ENCODE measurements around the gene CUL4A. TPM values are rescaled to one million over a fixed set of nuclear protein-coding genes. Genes with fewer than 3 reads are reported as not detected.
A peak's percentile ranks its signal among the peaks of the same experiment; 100 is the strongest.

CUL4A gene
- total RNA-seq, 1 experiment from 2014 or later: 173 TPM

GRCh38 chr13:113176822-113177221 is 32.6 kb upstream of the CUL4A start:
- DNase-seq (ENCODE audit: low read depth, low spot score): no peak
- in situ Hi-C loops (cut with HindIII; ENCODE audit: low pct_unique_long_range_greater_than_20kb, low sequenced_read_pairs): no loop called here

GRCh38 chr13:113178070-113178895 is 31.1 kb upstream of the CUL4A start:
- in situ Hi-C loops (cut with HindIII; ENCODE audit: low pct_unique_long_range_greater_than_20kb, low sequenced_read_pairs): no loop called here
- DNase-seq (ENCODE audit: low read depth, low spot score): no peak

- DNase-seq (ENCODE audit: low read depth, low spot score): no peak
- in situ Hi-C loops (cut with HindIII; ENCODE audit: low pct_unique_long_range_greater_than_20kb, low sequenced_read_pairs): no loop called here
Observed at GRCh38 chr13:113178896-113179167, 30.6 kb upstream of the CUL4A start.

GRCh38 chr13:113179374-113180230 is 29.8 kb upstream of the CUL4A start:
- no peak for DNase-seq (ENCODE audit: low read depth, low spot score)
- in situ Hi-C loops (cut with HindIII; ENCODE audit: low pct_unique_long_range_greater_than_20kb, low sequenced_read_pairs): no loop called here

- in situ Hi-C loops (cut with HindIII; ENCODE audit: low pct_unique_long_range_greater_than_20kb, low sequenced_read_pairs): no loop called here
- no peak for DNase-seq (ENCODE audit: low read depth, low spot score)
Observed at GRCh38 chr13:113182046-113182445, 27.4 kb upstream of the CUL4A start.

GRCh38 chr13:113183450-113184129 is 25.8 kb upstream of the CUL4A start:
- peak; percentile 81 for DNase-seq (ENCODE audit: low read depth, low spot score)
- in situ Hi-C loops (cut with HindIII; ENCODE audit: low pct_unique_long_range_greater_than_20kb, low sequenced_read_pairs): no loop called here

GRCh38 chr13:113184568-113185440 is 24.6 kb upstream of the CUL4A start:
- in situ Hi-C loops (cut with HindIII; ENCODE audit: low pct_unique_long_range_greater_than_20kb, low sequenced_read_pairs): no loop called here
- peak; percentile 17 for DNase-seq (ENCODE audit: low read depth, low spot score)

- in situ Hi-C loops (cut with HindIII; ENCODE audit: low pct_unique_long_range_greater_than_20kb, low sequenced_read_pairs): no loop called here
- no peak for DNase-seq (ENCODE audit: low read depth, low spot score)
Observed at GRCh38 chr13:113186061-113186900, 23.1 kb upstream of the CUL4A start.

GRCh38 chr13:113187263-113187669 is 22.1 kb upstream of the CUL4A start:
- peak; percentile 97 for DNase-seq (ENCODE audit: low read depth, low spot score)
- in situ Hi-C loops (cut with HindIII; ENCODE audit: low pct_unique_long_range_greater_than_20kb, low sequenced_read_pairs): no loop called here

- no peak for DNase-seq (ENCODE audit: low read depth, low spot score)
- in situ Hi-C loops (cut with HindIII; ENCODE audit: low pct_unique_long_range_greater_than_20kb, low sequenced_read_pairs): no loop called here
Observed at GRCh38 chr13:113187883-113188665, 21.3 kb upstream of the CUL4A start.

- in situ Hi-C loops (cut with HindIII; ENCODE audit: low pct_unique_long_range_greater_than_20kb, low sequenced_read_pairs): no loop called here
- no peak for DNase-seq (ENCODE audit: low read depth, low spot score)
Observed at GRCh38 chr13:113190181-113190580, 19.2 kb upstream of the CUL4A start.

GRCh38 chr13:113192279-113192678 is 17.1 kb upstream of the CUL4A start:
- no peak for DNase-seq (ENCODE audit: low read depth, low spot score)
- in situ Hi-C loops (cut with HindIII; ENCODE audit: low pct_unique_long_range_greater_than_20kb, low sequenced_read_pairs): no loop called here

- DNase-seq (ENCODE audit: low read depth, low spot score): no peak
- in situ Hi-C loops (cut with HindIII; ENCODE audit: low pct_unique_long_range_greater_than_20kb, low sequenced_read_pairs): no loop called here
Observed at GRCh38 chr13:113192902-113193301, 16.5 kb upstream of the CUL4A start.

- in situ Hi-C loops (cut with HindIII; ENCODE audit: low pct_unique_long_range_greater_than_20kb, low sequenced_read_pairs): no loop called here
Observed at GRCh38 chr13:113195360-113195759, 14.1 kb upstream of the CUL4A start.

GRCh38 chr13:113196970-113197737 is 12.3 kb upstream of the CUL4A start:
- in situ Hi-C loops (cut with HindIII; ENCODE audit: low pct_unique_long_range_greater_than_20kb, low sequenced_read_pairs): no loop called here
- no peak for DNase-seq (ENCODE audit: low read depth, low spot score)

More at GRCh38 chr13:113195360-113195759, 14.1 kb upstream of the CUL4A start:
- no peak for DNase-seq (ENCODE audit: low read depth, low spot score)

Data from SK-MEL-5 (cell line).